ENCODE data around the gene STX8.
A peak's percentile ranks its signal among the peaks of the same experiment; 100 is the strongest.
"Not testable (repeated sequence)": the region's sequence is repeated elsewhere in the genome, so short reads cannot be mapped to it uniquely, and the experiment has no call there.

STX8 gene

GRCh38 chr17:9554715-9555114 lies 20.9 kb downstream of the STX8 start:
- DNase-seq (ENCODE audit: low read depth) = peak; percentile 66
- peak; percentile 56 for TF ChIP-seq CTCF (IDR thresholded peaks at IDR 0.05; ENCODE audit: insufficient read depth, low read depth, low read length, missing control alignments)
- not testable (repeated sequence) for H3K4me3 ChIP-seq (ENCODE audit: low read length)

GRCh38 chr17:9553596-9553995 lies 22.0 kb downstream of the STX8 start:
- no peak for TF ChIP-seq CTCF (IDR thresholded peaks at IDR 0.05; ENCODE audit: insufficient read depth, low read depth, low read length, missing control alignments)

DNA sequence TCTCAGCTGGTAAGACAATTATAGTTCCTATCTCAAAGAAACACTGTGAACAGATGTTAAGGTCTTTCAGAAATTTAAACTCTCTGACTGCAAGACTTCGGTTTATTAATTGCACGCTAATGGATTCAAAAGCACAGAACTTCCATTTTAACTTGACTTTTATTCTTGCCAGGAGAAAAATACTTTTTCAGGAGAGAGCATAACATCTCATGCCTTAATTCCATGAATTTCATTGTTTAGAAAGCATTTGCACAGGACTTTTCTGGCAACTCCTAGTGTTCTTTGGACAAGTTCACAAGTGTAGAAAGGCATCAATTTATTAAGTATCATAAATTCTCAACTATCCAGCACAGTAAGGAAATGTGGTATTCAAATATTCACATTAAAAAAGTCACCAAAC lies 22.4 kb downstream of the STX8 start:
- no peak for DNase-seq (ENCODE audit: low read depth)
- TF ChIP-seq CTCF (IDR thresholded peaks at IDR 0.05; ENCODE audit: insufficient read depth, low read depth, low read length, missing control alignments) = no peak
- H3K4me3 ChIP-seq (ENCODE audit: low read length) = no peak overlapping the region

More at GRCh38 chr17:9553596-9553995, 22.0 kb downstream of the STX8 start:
- no peak for DNase-seq (ENCODE audit: low read depth)
- no peak overlapping the region for H3K4me3 ChIP-seq (ENCODE audit: low read length)

DNA sequence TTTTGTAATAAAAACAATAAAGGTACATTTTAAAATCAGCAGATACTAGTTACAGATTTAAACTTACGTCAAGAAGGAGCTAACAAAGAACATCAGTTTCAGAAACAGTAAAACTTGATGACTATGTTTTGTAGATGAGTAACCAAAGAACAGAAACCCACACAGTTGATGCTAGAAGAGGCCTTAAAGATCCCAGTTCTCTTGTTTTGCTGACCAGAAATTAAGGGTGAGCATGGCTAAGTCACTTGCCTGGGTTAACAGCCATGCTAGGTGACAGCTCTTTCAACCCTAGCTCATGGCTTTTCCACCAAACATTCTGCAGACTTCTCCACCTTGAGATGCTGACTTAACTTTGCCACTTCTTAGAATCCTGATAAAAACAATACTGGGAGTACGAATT lies 26.4 kb downstream of the STX8 start:
- no peak for DNase-seq (ENCODE audit: low read depth)
- TF ChIP-seq CTCF (IDR thresholded peaks at IDR 0.05; ENCODE audit: insufficient read depth, low read depth, low read length, missing control alignments) = no peak
- H3K4me3 ChIP-seq (ENCODE audit: low read length) = no peak overlapping the region

- DNase-seq (ENCODE audit: low read depth) = peak; percentile 25
- TF ChIP-seq CTCF (IDR thresholded peaks at IDR 0.05; ENCODE audit: insufficient read depth, low read depth, low read length, missing control alignments) = no peak
- H3K4me3 ChIP-seq (ENCODE audit: low read length) = no peak overlapping the region
Measured at GRCh38 chr17:9544221-9544620, 31.4 kb downstream of the STX8 start.

- TF ChIP-seq CTCF (IDR thresholded peaks at IDR 0.05; ENCODE audit: insufficient read depth, low read depth, low read length, missing control alignments) = no peak
- no peak overlapping the region for H3K4me3 ChIP-seq (ENCODE audit: low read length)
- no peak for DNase-seq (ENCODE audit: low read depth)
Measured at GRCh38 chr17:9541718-9542117, 33.9 kb downstream of the STX8 start.

DNA sequence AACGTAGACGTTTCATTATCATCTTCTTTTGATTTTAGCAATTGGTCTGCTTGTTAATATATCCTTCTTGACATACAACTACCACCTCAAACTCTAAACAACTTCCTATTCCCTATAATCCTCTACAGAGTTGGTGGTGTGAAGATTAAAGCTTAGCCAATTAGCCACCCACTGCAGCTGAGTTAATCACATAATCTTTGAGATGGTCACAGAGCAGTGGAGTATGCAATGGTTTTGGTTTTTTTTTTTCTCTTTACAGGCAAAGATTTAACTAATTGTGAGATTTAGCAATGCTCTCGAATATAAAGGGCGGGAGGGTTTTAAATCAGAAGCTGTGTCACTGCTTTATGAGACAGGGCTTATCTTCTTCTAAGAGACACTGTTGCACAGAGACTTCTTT lies 37.0 kb downstream of the STX8 start:
- DNase-seq (ENCODE audit: low read depth) = no peak
- H3K4me3 ChIP-seq (ENCODE audit: low read length) = no peak overlapping the region
- no peak for TF ChIP-seq CTCF (IDR thresholded peaks at IDR 0.05; ENCODE audit: insufficient read depth, low read depth, low read length, missing control alignments)
